Kidney epithelial cell (primary cell): Measurements from ENCODE around the gene SLC25A24. TPM values are rescaled to one million over a fixed set of nuclear protein-coding genes. Genes with fewer than 3 reads are reported as not detected.
"Not testable (repeated sequence)": the region's sequence is repeated elsewhere in the genome, so short reads cannot be mapped to it uniquely, and the experiment has no call there.

ENCODE experiments used
- DNase-seq: peaks from one replicate; pipeline ENCODE4 v3.0.0-alpha.2; 2010; ENCODE audit warnings: low read depth
- H3K27me3 ChIP-seq: 2 replicates; pipeline ENCODE4 v1.6.0; 2011; ENCODE audit warnings: low read length; ENCODE audit not compliant: control insufficient read depth, insufficient read depth
- H3K36me3 ChIP-seq: 2 replicates; pipeline ENCODE4 v1.5.1; 2011; ENCODE audit warnings: low read length; ENCODE audit not compliant: control insufficient read depth, insufficient read depth
- H3K4me3 ChIP-seq: 2 replicates; pipeline ENCODE4 v1.5.1; 2011; ENCODE audit warnings: low read depth, mild to moderate bottlenecking, control low read depth, low read length
- total RNA-seq: library from RNA; depleted of rRNA; stranded (reverse); fragments of >200 nt; gene quantifications from 2 replicates; pipeline ENCODE4 v1.2.3, GENCODE V29; 2015
- TF ChIP-seq, protein P1 (sequence below): IDR thresholded peaks from 2 replicates; pipeline ENCODE4 v1.5.1; 2011; ENCODE audit warnings: mild to moderate bottlenecking, moderate library complexity, low read length, control low read depth, inconsistent platforms; ENCODE audit not compliant: insufficient read depth, poor library complexity, severe bottlenecking

The SLC25A24 gene
- total RNA-seq, 1 donor from 2014 or later: 66.6 TPM

DNA sequence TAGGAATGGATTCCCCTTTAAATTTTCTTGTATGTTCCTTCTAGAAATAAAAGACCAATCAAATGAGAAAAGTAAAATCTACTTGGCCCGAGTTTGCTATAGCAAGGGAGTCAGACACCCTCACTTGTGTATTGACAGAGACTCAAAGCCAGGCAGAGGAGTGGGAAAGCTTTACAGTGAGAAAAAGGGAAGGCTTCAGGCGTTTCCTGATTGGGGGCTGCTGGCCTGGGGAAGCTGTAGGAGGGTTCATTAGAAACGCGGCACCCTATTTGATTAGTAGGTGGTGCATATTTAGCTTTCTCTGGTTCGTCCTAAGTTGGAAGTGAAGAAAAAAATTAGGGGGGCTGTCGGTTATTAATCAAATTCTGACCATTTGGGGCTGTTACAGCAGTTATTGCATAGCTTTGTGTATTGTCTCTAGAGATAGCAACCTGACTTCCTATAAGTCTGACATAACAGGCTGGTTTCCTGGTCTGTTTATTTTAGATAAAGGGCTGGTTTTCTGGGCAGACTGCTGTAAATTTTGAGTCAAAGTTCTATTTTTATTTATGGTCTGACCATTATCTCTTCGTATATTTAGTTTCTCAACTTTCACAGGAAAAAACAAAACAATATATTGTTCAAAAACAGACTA lies 10.0 kb downstream of the SLC25A24 start:
- no peak for DNase-seq
- TF ChIP-seq, protein P1, sequence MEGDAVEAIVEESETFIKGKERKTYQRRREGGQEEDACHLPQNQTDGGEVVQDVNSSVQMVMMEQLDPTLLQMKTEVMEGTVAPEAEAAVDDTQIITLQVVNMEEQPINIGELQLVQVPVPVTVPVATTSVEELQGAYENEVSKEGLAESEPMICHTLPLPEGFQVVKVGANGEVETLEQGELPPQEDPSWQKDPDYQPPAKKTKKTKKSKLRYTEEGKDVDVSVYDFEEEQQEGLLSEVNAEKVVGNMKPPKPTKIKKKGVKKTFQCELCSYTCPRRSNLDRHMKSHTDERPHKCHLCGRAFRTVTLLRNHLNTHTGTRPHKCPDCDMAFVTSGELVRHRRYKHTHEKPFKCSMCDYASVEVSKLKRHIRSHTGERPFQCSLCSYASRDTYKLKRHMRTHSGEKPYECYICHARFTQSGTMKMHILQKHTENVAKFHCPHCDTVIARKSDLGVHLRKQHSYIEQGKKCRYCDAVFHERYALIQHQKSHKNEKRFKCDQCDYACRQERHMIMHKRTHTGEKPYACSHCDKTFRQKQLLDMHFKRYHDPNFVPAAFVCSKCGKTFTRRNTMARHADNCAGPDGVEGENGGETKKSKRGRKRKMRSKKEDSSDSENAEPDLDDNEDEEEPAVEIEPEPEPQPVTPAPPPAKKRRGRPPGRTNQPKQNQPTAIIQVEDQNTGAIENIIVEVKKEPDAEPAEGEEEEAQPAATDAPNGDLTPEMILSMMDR: no peak
- Histone ChIP-seq H3K4me3 (no peak overlapping the region), H3K27me3 (no peaks in the 10 kb centered on the region), H3K36me3 (no peaks in the 10 kb centered on the region)

DNA sequence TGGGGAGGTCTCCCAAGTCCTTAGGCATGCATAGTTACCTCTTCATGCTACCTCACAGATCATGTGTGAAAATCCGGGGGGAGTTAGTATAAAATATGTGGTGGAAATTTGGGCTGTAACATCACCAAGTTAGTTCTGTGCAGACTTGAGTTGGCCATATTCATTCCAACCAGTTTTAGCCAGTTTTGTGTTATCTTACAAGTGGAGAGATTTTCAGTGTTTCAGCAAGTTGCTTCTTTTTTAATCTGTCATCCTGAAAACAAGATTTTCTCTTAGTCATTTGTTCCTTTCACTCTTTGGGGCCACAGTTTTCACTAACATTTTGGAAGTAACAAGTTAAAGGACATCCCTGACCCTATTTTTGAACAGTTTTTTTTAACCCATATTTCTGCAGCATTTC lies 11.3 kb downstream of the SLC25A24 start:
- Histone ChIP-seq H3K36me3 (no peaks in the 10 kb centered on the region), H3K4me3 (no peak overlapping the region), H3K27me3 (no peaks in the 10 kb centered on the region)
- TF ChIP-seq, protein P1: no peak
- DNase-seq: no peak

GRCh38 chr1:108182959-108183700 lies 17.0 kb downstream of the SLC25A24 start:
- Histone ChIP-seq H3K4me3 (no peak overlapping the region), H3K36me3 (no peaks in the 10 kb centered on the region), H3K27me3 (no peaks in the 10 kb centered on the region)
- TF ChIP-seq, protein P1: no peak
- no peak for DNase-seq

DNA sequence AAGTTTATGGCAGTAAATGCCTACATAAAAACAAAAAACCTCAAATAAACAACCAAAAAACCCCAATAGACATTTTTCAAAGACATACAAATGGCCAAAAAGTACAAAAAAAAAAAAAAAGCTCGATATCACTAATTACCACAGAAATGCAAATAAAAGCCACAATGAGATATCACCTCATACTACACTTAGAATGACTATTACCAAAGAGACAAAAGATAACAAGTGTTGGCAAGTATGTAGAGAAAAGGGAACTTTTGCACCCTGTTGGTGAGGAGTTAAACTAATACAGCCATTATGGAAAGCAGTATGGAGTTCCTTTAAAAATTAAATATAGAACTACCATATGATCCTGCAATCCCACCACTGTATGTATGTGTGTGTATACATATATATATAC lies 21.1 kb downstream of the SLC25A24 start:
- Histone ChIP-seq H3K27me3 (no peaks in the 10 kb centered on the region), H3K36me3 (no peaks in the 10 kb centered on the region), H3K4me3 (no peak overlapping the region)
- TF ChIP-seq, protein P1: no peak
- no peak for DNase-seq

DNA sequence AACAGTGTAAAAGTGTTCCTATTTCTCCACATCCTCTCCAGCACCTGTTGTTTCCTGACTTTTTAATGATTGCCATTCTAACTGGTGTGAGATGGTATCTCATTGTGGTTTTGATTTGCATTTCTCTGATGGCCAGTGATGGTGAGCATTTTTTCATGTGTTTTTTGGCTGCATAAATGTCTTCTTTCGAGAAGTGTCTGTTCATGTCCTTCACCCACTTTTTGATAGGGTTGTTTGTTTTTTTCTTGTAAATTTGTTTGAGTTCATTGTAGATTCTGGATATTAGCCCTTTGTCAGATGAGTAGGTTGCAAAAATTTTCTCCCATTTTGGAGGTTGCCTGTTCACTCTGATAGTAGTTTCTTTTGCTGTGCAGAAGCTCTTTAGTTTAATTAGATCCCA lies 37.7 kb downstream of the SLC25A24 start:
- not testable (repeated sequence) for H3K36me3 ChIP-seq, DNase-seq, H3K27me3 ChIP-seq, H3K4me3 ChIP-seq

GRCh38 chr1:108159951-108160350 lies 40.2 kb downstream of the SLC25A24 start:
- not testable (repeated sequence) for H3K27me3 ChIP-seq, H3K36me3 ChIP-seq, H3K4me3 ChIP-seq, DNase-seq
